Neural progenitor cell (in vitro differentiated cells): ENCODE data around the gene ADCY1.

ENCODE experiments used
- EZH2 ChIP-seq: fragments of 200-600 bp; sonication (generic); IDR thresholded peaks from 2 replicates; pipeline ENCODE4 v1.6.1; 2017; ENCODE audit warnings: antibody characterized with exemption, mild to moderate bottlenecking, moderate library complexity
- TF ChIP-seq, protein P1 (sequence below): fragments of 200-600 bp; sonication (generic); IDR thresholded peaks from 2 replicates; pipeline ENCODE4 v1.5.1; 2017; ENCODE audit warnings: antibody characterized with exemption, mild to moderate bottlenecking

DNA sequence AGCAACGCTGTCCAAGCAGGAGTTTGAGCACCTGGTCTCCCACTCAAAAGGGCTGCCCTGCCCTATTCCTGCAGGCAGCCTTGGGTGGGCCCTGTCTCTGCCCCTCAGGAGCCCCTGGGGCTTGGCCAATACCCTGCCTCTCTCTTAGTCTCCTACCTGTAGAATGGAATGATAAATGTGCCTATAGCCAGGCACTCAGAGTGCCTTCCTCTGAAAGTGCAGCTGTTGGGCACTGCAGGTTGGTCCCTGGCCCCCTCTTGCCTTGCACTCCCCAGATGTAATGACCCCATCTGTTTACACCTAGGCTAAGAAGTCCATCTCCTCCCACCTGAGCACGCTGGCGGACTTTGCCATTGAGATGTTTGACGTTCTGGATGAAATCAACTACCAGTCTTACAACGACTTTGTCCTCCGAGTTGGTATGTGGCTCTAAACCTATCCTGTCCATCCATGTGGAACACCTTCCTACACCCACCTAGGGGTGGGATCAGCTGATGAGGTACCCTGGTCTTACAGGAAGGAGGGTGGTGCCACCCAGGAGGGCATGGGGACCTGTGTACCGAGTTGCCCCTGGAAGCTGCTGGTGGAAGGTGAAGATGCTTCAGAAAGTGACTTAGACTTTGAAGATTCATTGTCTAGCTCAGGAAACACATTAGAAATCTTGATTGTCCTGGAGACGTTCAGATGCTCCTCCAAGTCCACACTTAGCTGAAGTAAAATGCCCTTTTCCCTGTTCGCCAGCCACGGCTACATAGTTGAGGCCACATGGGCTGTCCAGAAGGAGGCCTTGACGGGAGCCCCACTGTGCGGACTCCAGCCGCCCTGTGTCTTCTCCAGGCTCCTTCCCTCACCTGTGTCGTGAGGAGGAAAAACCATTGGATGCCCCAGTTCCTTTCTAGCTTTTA, 134.1 kb downstream of the ADCY1 start:
- TF ChIP-seq, protein P1, sequence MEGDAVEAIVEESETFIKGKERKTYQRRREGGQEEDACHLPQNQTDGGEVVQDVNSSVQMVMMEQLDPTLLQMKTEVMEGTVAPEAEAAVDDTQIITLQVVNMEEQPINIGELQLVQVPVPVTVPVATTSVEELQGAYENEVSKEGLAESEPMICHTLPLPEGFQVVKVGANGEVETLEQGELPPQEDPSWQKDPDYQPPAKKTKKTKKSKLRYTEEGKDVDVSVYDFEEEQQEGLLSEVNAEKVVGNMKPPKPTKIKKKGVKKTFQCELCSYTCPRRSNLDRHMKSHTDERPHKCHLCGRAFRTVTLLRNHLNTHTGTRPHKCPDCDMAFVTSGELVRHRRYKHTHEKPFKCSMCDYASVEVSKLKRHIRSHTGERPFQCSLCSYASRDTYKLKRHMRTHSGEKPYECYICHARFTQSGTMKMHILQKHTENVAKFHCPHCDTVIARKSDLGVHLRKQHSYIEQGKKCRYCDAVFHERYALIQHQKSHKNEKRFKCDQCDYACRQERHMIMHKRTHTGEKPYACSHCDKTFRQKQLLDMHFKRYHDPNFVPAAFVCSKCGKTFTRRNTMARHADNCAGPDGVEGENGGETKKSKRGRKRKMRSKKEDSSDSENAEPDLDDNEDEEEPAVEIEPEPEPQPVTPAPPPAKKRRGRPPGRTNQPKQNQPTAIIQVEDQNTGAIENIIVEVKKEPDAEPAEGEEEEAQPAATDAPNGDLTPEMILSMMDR: no peak
- TF ChIP-seq EZH2: no peak
